GM12891 (cell line): Measurements from ENCODE around the gene MPO.

Experiments
- PAX5 ChIP-seq: IDR thresholded peaks from 2 replicates; pipeline ENCODE4 v1.6.1; 2011; ENCODE audit warnings: low read length, moderate library complexity, mild to moderate bottlenecking; ENCODE audit not compliant: insufficient read depth, severe bottlenecking
- POLR2A ChIP-seq: IDR thresholded peaks from 2 replicates; pipeline ENCODE4 v1.6.1; 2011; ENCODE audit warnings: low read depth, low read length, control low read depth
- POLR2AphosphoS5 ChIP-seq: IDR thresholded peaks from 2 replicates; pipeline ENCODE4 v1.6.1; 2011; ENCODE audit warnings: low read depth, low read length, control low read depth
- SPI1 ChIP-seq: IDR thresholded peaks from 2 replicates; pipeline ENCODE4 v1.6.1; 2011; ENCODE audit warnings: low read depth, low read length, control low read depth
- TAF1 ChIP-seq: IDR thresholded peaks from 2 replicates; pipeline ENCODE4 v1.6.1; 2011; ENCODE audit warnings: low read depth, low read length, control low read depth

- no peak for TF ChIP-seq POLR2A
- no peak for TF ChIP-seq SPI1
- no peak for TF ChIP-seq TAF1
- no peak for TF ChIP-seq PAX5
- TF ChIP-seq POLR2AphosphoS5, result no peak
Measured at GRCh38 chr17:58316260-58316960, 35.7 kb upstream of the MPO start.
